ENCODE data around the gene GNAQ. TPM values are rescaled to one million over a fixed set of nuclear protein-coding genes. Genes with fewer than 3 reads are reported as not detected.
A peak's percentile ranks its signal among the peaks of the same experiment; 100 is the strongest.
"Not testable (repeated sequence)": the region's sequence is repeated elsewhere in the genome, so short reads cannot be mapped to it uniquely, and the experiment has no call there.

GNAQ gene
- 29.4 TPM for polyA plus RNA-seq (ENCODE audit: insufficient read length)

- peak; percentile 19 for DNase-seq
Observed at GRCh38 chr9:78031444-78031892, at the start of gene GNAQ. GNAQ (minus strand) TSS chr9:78031811; CDS start chr9:78031235, 576 bp downstream.

GRCh38 chr9:78074385-78075291, 43.0 kb upstream of the GNAQ start:
- no peak for DNase-seq

GRCh38 chr9:78073722-78074121, 42.1 kb upstream of the GNAQ start:
- no peak for DNase-seq

GRCh38 chr9:78072586-78073199, 41.1 kb upstream of the GNAQ start:
- no peak for DNase-seq

GRCh38 chr9:78070521-78070920, 38.9 kb upstream of the GNAQ start:
- no peak for DNase-seq

GRCh38 chr9:78064075-78064474, 32.5 kb upstream of the GNAQ start:
- DNase-seq: no peak

- DNase-seq: no peak
Observed at GRCh38 chr9:78062710-78063109, 31.1 kb upstream of the GNAQ start.

- DNase-seq: not testable (repeated sequence)
Observed at GRCh38 chr9:78054218-78054617, 22.6 kb upstream of the GNAQ start.

GRCh38 chr9:78053627-78054026, 22.0 kb upstream of the GNAQ start:
- no peak for DNase-seq

GRCh38 chr9:78050421-78050820, 18.8 kb upstream of the GNAQ start:
- DNase-seq: no peak

- no peak for DNase-seq
Observed at GRCh38 chr9:78049484-78049883, 17.9 kb upstream of the GNAQ start.

GRCh38 chr9:78047106-78047505, 15.5 kb upstream of the GNAQ start:
- no peak for DNase-seq

GRCh38 chr9:78046112-78046511, 14.5 kb upstream of the GNAQ start:
- DNase-seq: no peak

GRCh38 chr9:78044886-78045285, 13.3 kb upstream of the GNAQ start:
- DNase-seq: no peak

GRCh38 chr9:78044189-78044588, 12.6 kb upstream of the GNAQ start:
- no peak for DNase-seq

- DNase-seq: no peak
Observed at GRCh38 chr9:78041971-78042370, 10.4 kb upstream of the GNAQ start.

- no peak for DNase-seq
Observed at GRCh38 chr9:78040726-78041125, 9.1 kb upstream of the GNAQ start.

GRCh38 chr9:78038620-78039300, 7.1 kb upstream of the GNAQ start:
- no peak for DNase-seq

- peak; percentile 84 for DNase-seq
Observed at GRCh38 chr9:78035383-78035993, 3.9 kb upstream of the GNAQ start.

- DNase-seq: no peak
Observed at GRCh38 chr9:78033870-78034269, 2.3 kb upstream of the GNAQ start.

GRCh38 chr9:78032730-78033457, 1.3 kb upstream of the GNAQ start:
- no peak for DNase-seq
